Purkinje cell (primary cell): ENCODE results near the gene SEZ6. TPM values are rescaled to one million over a fixed set of nuclear protein-coding genes. Genes with fewer than 3 reads are reported as not detected.

Source experiments
- polyA plus RNA-seq: library from polyadenylated mRNA; unstranded; fragments of >200 nt; fragmentation: Nextera tagmentation; gene quantifications from 2 replicates; pipeline ENCODE4 v1.2.1, GENCODE V29; 2014

SEZ6 gene, protein sequence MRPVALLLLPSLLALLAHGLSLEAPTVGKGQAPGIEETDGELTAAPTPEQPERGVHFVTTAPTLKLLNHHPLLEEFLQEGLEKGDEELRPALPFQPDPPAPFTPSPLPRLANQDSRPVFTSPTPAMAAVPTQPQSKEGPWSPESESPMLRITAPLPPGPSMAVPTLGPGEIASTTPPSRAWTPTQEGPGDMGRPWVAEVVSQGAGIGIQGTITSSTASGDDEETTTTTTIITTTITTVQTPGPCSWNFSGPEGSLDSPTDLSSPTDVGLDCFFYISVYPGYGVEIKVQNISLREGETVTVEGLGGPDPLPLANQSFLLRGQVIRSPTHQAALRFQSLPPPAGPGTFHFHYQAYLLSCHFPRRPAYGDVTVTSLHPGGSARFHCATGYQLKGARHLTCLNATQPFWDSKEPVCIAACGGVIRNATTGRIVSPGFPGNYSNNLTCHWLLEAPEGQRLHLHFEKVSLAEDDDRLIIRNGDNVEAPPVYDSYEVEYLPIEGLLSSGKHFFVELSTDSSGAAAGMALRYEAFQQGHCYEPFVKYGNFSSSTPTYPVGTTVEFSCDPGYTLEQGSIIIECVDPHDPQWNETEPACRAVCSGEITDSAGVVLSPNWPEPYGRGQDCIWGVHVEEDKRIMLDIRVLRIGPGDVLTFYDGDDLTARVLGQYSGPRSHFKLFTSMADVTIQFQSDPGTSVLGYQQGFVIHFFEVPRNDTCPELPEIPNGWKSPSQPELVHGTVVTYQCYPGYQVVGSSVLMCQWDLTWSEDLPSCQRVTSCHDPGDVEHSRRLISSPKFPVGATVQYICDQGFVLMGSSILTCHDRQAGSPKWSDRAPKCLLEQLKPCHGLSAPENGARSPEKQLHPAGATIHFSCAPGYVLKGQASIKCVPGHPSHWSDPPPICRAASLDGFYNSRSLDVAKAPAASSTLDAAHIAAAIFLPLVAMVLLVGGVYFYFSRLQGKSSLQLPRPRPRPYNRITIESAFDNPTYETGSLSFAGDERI
- polyA plus RNA-seq: 2.2 and 8.5 TPM in 2 replicates

GRCh38 chr17:29005936-29006511 lies at the start of gene SEZ6:
SEZ6 (minus strand) TSS chr17:29006033; CDS start chr17:29005869, 164 bp downstream.

GRCh38 chr17:29042679-29043538 lies 37.1 kb upstream of the SEZ6 start, which contains the start of gene PIPOX:
PIPOX (plus strand) TSS chr17:29043141; CDS start chr17:29043226, 85 bp downstream.

GRCh38 chr17:28951428-28951990 lies 54.3 kb downstream of the SEZ6 start, which contains the start of gene PHF12:
PHF12 (minus strand) TSS chr17:28951518; CDS start chr17:28950960, 558 bp downstream.

Other genes with a start within 250 kb of the SEZ6 start
- gene FAM222B, start 163.2 kb downstream of the SEZ6 start, polyA plus RNA-seq: 10.6 and 11.9 TPM in 2 replicates
- 43.5 and 54.3 TPM in 2 replicates for gene ERAL1, start 151.0 kb downstream of the SEZ6 start, polyA plus RNA-seq
- gene FLOT2, start 108.3 kb downstream of the SEZ6 start, polyA plus RNA-seq: 12.4 and 26.7 TPM in 2 replicates
- gene DHRS13, start 103.0 kb downstream of the SEZ6 start, polyA plus RNA-seq: 3.5 and 4.2 TPM in 2 replicates
- 3.7 and 6.0 TPM in 2 replicates for gene PHF12, start 54.5 kb downstream of the SEZ6 start, polyA plus RNA-seq
- 2.9 and 5.3 TPM in 2 replicates for gene PIPOX, start 37.1 kb upstream of the SEZ6 start, polyA plus RNA-seq
- gene MYO18A, start 174.4 kb upstream of the SEZ6 start, polyA plus RNA-seq: 5.6 and 13.7 TPM in 2 replicates
- gene CRYBA1, start 240.8 kb upstream of the SEZ6 start, polyA plus RNA-seq: 0.55 TPM in 1 of 2 replicates, not detected in the other